Chondrocyte (in vitro differentiated cells): ENCODE measurements around the gene FAM163B. TPM values are rescaled to one million over a fixed set of nuclear protein-coding genes. Genes with fewer than 3 reads are reported as not detected.
A peak's percentile ranks its signal among the peaks of the same experiment; 100 is the strongest.

ENCODE experiments used
- DNase-seq: peaks from one replicate; pipeline ENCODE4 v3.0.0; 2021; ENCODE audit warnings: mixed read lengths, low spot score
- H3K27ac Mint-ChIP-seq: one replicate; pipeline ENCODE4 v1.8.0; 2021; ENCODE audit warnings: mild to moderate bottlenecking, moderate library complexity, mixed read lengths; ENCODE audit not compliant: unreplicated experiment
- H3K27me3 Mint-ChIP-seq: 2 replicates; pipeline ENCODE4 v1.8.0; 2021; ENCODE audit warnings: low read depth, mixed read lengths
- H3K36me3 Mint-ChIP-seq: 2 replicates; pipeline ENCODE4 v1.8.0; 2021; ENCODE audit warnings: low read depth, mixed read lengths
- H3K4me1 Mint-ChIP-seq: 2 replicates; pipeline ENCODE4 v1.8.0; 2021; ENCODE audit warnings: low read depth, mild to moderate bottlenecking, mixed read lengths
- H3K4me3 Mint-ChIP-seq: one replicate; pipeline ENCODE4 v1.8.0; 2021; ENCODE audit warnings: mild to moderate bottlenecking, moderate library complexity, mixed read lengths; ENCODE audit not compliant: unreplicated experiment
- H3K9me3 Mint-ChIP-seq: 2 replicates; pipeline ENCODE4 v1.8.0; 2021; ENCODE audit warnings: low read depth, mixed read lengths
- CTCF ChIP-seq: fragments of 200-600 bp; sonication (generic); IDR thresholded peaks from 2 replicates; pipeline ENCODE4 v1.5.0; 2021; ENCODE audit warnings: antibody characterized with exemption, mild to moderate bottlenecking, moderate library complexity
- long read RNA-seq: library from polyadenylated mRNA; stranded (forward); transcript quantifications from one replicate; pipeline ENCODE4 v2.0.0, GENCODE V29; 2021
- total RNA-seq: library from RNA; stranded (reverse); gene quantifications from 3 replicates; pipeline ENCODE4 v1.2.1, GENCODE V29; 2021

Gene FAM163B
- not detected in 3 replicates for total RNA-seq
- long read RNA-seq = 0 reads

GRCh38 chr9:133609311-133610098 lies at the start of gene FAM163B:
TSS of gene FAM163B (minus strand) at chr9:133609389. CDS start at chr9:133580223, 29,166 bp downstream.
- Mint-ChIP-seq H3K4me3 (peak within 1 kb of the TSS; percentile 13), H3K27me3 (peaks cover 78% of the 10 kb centered on the region), H3K27ac (no peak within 1 kb of the TSS), H3K36me3 (no peaks in the 10 kb centered on the region), H3K9me3 (no peaks in the 10 kb centered on the region), H3K4me1 (peaks cover 5% of the 10 kb centered on the region)
- TF ChIP-seq CTCF = no peak
- peak; percentile 90 for DNase-seq

DNA sequence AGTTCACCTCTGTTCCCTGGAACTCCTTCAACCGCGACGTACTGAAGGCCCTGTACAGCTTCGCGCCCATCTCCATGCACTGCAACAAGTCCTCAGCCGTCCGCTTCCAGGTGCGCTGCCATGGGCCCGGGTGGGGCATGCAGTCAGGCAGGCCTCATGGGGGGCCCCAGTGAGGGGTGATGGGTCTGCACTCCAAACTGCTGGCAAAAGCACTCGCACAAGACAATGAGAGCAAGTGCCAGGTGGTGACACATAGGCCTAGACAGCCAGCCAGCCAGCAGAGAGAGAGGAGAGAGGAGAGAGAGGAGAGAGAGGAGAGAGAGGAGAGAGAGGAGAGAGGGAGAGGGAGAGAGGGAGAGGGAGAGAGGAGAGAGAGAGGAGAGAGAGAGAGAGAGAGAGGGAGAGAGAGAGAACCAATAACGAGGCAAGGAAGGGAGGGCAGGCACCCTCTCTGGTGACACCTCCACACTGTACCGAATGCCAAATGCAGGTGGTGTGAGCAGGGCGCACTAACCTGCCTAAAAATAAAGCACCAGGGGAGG lies 48.0 kb upstream of the FAM163B start:
- Mint-ChIP-seq H3K27ac (no peak overlapping the region), H3K27me3 (peaks cover 40% of the 10 kb centered on the region), H3K4me3 (no peak overlapping the region), H3K36me3 (no peaks in the 10 kb centered on the region), H3K9me3 (no peaks in the 10 kb centered on the region), H3K4me1 (peaks cover 18% of the 10 kb centered on the region)
- DNase-seq = no peak
- TF ChIP-seq CTCF = no peak

- no peaks in the 10 kb centered on the region for H3K9me3 Mint-ChIP-seq
- H3K4me1 Mint-ChIP-seq = peaks cover 18% of the 10 kb centered on the region
- no peaks in the 10 kb centered on the region for H3K36me3 Mint-ChIP-seq
- DNase-seq = no peak
- TF ChIP-seq CTCF = no peak
- no peak overlapping the region for H3K4me3 Mint-ChIP-seq
- H3K27ac Mint-ChIP-seq = no peak overlapping the region
- H3K27me3 Mint-ChIP-seq = peaks cover 42% of the 10 kb centered on the region
Observed at GRCh38 chr9:133656211-133657119, 47.3 kb upstream of the FAM163B start.

- Mint-ChIP-seq H3K4me1 (peaks cover 18% of the 10 kb centered on the region), H3K36me3 (no peaks in the 10 kb centered on the region), H3K4me3 (no peak overlapping the region), H3K9me3 (no peaks in the 10 kb centered on the region), H3K27me3 (peaks cover 40% of the 10 kb centered on the region), H3K27ac (no peak overlapping the region)
- DNase-seq = no peak
- TF ChIP-seq CTCF = no peak
Observed at GRCh38 chr9:133655701-133656100, 46.5 kb upstream of the FAM163B start.
